NT2/D1 (cell line): ENCODE measurements around the gene KAZALD1.

Source experiments
- SUZ12 ChIP-seq: IDR thresholded peaks from 2 replicates; pipeline ENCODE4 v1.6.1; 2011; ENCODE audit not compliant: insufficient read length, insufficient read depth; ENCODE audit errors: extremely low read depth
- YY1 ChIP-seq: IDR thresholded peaks from 2 replicates; pipeline ENCODE4 v1.6.1; 2011; ENCODE audit not compliant: insufficient read length, insufficient read depth
- ZNF274 ChIP-seq: IDR thresholded peaks from 2 replicates; pipeline ENCODE4 v1.6.1; 2011; ENCODE audit warnings: mild to moderate bottlenecking, low read depth, low read length

GRCh38 chr10:101066146-101066895, 4.5 kb downstream of the KAZALD1 start:
- TF ChIP-seq ZNF274 = no peak
- no peak for TF ChIP-seq YY1
- TF ChIP-seq SUZ12 = no peak
